ENCODE measurements around the gene LRIG1.

LRIG1 gene

DNA sequence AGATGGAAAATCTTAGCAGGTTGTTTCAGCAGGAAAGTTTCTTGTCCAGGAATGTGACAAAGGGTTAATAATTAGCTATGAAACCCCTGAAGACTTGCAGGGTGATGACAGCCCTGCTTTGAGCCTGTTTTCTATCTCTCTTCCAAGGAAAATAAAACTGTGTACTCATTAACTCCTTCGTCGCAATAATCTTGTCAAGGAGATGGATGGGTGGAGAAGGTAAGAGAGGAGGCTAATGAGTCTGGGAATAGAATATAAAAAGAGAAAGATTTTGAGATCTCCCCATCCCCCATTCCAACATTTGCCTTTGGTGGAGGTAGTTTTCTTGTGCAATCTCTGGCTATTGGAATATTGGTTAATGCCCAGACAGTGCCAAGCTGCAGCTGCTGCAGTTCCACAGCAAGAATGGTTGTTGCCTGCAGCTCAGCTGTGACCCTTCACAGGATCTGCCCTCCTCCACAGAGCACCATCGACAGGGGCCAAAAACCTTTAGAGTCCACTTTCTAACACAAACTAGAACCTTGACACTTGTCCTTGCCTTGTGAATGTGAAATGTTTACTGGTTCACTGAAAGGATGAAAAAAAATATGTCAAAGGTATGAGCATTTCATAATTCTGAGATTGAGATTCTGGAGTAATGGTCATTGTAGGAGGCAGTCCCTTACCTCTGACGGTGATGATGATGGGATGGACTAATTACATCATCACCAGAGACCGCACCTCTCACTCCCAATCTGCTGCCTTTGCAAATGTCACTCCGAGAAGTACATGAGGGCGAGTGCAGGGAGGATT is 4.2 kb upstream of the LRIG1 start:
- no peak for TF ChIP-seq CTCF (IDR thresholded peaks at IDR 0.05; ENCODE audit: low read depth, low read length)

GRCh38 chr3:66502981-66503380 is 2.2 kb upstream of the LRIG1 start:
- TF ChIP-seq CTCF (IDR thresholded peaks at IDR 0.05; ENCODE audit: low read depth, low read length): no peak

More for the DNA sequence above, 4.2 kb upstream of the LRIG1 start:
- no peak overlapping the region for H3K4me3 ChIP-seq (ENCODE audit: low read depth, low read length)

GRCh38 chr3:66502245-66502874 is 1.5 kb upstream of the LRIG1 start:
- H3K4me3 ChIP-seq (ENCODE audit: low read depth, low read length): no peak overlapping the region
- TF ChIP-seq CTCF (IDR thresholded peaks at IDR 0.05; ENCODE audit: low read depth, low read length): no peak

More at GRCh38 chr3:66502981-66503380, 2.2 kb upstream of the LRIG1 start:
- H3K4me3 ChIP-seq (ENCODE audit: low read depth, low read length): no peak overlapping the region

GRCh38 chr3:66501483-66502244 is 842 bp upstream of the LRIG1 start:
- H3K4me3 ChIP-seq (ENCODE audit: low read depth, low read length): peak overlapping the region; percentile 59
- TF ChIP-seq CTCF (IDR thresholded peaks at IDR 0.05; ENCODE audit: low read depth, low read length): no peak

GRCh38 chr3:66499881-66500575 is 794 bp downstream of the LRIG1 start:
- H3K4me3 ChIP-seq (ENCODE audit: low read depth, low read length): peak overlapping the region; percentile 93
- no peak for TF ChIP-seq CTCF (IDR thresholded peaks at IDR 0.05; ENCODE audit: low read depth, low read length)

- H3K4me3 ChIP-seq (ENCODE audit: low read depth, low read length): peak overlapping the region; percentile 93
Observed at GRCh38 chr3:66498687-66499621, 1.9 kb downstream of the LRIG1 start.

More at GRCh38 chr3:66498687-66499621, 1.9 kb downstream of the LRIG1 start:
- TF ChIP-seq CTCF (IDR thresholded peaks at IDR 0.05; ENCODE audit: low read depth, low read length): no peak

Measured in WI38 (cell line).